GM20431 (cell line): ENCODE data around the gene SELPLG.

Experiments used
- in situ Hi-C: fragments of 300-500 bp; cut with MseI, MboI; formaldehyde crosslinking; loops from one replicate; pipeline ENCODE4 v1.15.0; 2020; ENCODE audit warnings: low sequenced_read_pairs; ENCODE audit not compliant: unreplicated experiment

SELPLG gene

DNA sequence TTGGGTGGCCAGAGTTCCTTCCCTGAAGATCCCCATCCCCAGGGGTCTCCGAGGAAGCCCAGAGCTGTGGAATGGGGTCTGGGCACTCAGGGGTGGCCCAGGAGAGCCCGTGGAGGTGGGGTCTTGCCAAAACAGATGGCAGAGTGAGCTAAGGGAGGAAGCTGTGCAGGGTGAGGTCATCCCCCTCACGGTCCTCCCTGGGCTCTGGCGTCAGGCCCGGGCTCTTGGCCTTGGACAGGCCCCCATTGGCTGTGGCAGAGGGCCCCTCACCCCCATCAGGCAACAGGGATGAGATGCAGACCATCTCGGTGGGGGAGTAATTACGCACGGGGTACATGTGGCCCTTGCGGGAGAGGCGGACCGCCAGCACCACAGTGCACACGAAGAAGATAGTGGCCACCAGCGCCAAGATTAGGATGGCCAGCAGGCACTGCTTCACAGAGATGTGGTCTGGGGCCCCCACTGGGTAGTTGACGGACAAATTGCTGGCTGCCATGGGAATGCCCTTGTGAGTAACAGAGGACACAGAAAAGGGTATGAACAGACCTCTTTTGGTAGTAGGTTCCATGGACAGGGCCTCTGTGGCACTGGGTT, 10.7 kb downstream of the SELPLG start:
- in situ Hi-C loops, result no loop called here

DNA sequence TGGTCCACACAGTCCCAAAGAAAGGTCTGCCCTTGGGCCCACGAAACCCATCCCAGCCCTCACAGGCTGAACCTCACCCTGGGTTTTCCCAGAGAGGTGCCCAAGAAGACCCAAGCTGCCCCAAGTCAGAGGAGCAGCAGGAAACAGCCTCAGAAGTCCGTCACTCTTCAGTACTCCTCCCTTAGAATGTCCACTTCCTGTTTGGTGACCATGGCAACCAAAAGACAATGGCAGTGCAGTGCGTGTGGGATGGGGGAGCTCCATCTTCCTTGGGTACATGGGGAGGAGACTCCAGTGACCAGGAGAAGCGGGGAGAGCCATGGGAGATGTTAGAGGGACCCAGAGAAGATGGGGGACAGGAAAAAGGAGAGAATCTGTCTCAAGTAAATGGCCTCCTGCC, 11.3 kb downstream of the SELPLG start:
- in situ Hi-C loops, result no loop called here

DNA sequence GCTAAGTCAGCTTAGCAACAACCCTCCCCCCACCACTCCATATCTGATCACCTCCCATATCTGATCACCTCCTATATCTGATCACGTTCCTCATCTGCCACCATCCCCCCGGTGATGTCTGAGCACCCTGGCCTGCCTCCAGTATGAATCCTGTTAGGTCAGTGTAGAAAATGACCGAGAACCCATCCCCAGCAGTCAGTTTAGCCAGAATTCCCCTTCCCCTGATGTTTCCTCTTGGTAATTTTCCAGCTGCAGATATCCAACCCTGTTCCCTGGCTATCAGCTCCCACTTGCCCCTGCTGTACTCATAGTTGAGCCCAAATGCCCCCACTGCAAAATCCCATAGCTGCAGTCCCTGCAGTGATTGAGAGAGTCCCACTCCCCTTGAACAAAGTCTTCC, 12.5 kb downstream of the SELPLG start:
- in situ Hi-C loops, result no loop called here

- in situ Hi-C loops, result no loop called here
Measured at GRCh38 chr12:108620236-108620879, 13.3 kb downstream of the SELPLG start.

DNA sequence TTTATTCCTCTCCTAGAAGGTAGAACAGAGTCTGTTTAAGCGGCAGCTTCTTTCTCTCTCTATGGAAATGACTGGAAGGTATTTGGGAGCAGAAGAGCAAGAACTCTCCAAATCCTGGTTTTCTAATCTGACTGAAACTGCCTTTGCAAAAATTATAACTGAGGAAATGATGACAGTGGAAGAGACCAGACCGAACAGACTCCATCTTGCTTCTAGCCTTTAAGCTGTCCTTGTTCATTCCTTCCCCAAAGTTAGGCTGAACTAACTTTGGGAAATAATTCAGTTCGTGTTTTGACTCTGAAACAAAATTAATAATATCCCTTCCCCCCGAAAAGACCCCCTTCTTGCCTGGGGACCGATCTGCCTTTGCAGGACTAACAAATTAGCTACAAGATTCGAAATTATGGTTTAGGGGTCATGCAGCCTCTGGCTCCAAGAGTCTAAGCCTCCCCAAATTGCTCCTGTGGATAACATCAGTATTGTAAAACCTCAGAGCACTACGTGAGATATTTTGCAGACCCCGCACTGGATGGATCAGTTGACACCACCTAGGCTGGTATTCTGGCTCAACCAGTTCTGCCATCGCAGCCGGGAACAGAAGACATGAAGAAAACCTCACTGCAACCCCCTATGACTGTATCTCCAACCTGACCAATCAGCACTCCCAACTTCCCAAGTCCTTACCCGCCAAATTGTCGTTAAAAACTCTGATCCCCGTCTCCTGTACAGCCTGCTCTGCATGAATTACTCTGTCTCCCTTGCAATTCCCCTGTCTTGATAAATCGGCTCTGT, 14.1 kb downstream of the SELPLG start:
- in situ Hi-C loops, result loop anchor here (10.0 kb wide), 1 partner anchor 55 kb away; the partner anchor contains the start of genes ISCU and SART3

DNA sequence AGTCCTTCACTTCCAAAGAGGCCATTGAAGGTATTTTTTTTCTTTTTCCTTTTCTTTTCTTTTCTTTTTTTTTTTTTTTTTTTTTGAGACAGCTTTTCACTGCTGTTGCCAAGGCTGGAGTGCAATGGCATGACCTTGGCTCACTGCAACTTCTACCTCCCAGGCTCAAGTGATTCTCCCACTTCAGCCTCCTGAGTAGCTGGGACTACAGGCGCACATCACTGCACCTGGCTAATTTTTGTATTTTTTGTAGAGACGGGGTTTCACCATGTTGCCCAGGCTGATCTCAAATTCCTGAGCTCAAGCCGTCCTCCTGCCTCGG, 14.8 kb downstream of the SELPLG start:
- in situ Hi-C loops, result loop anchor here (10.0 kb wide), 1 partner anchor 54 kb away; the partner anchor contains the start of genes ISCU and SART3

DNA sequence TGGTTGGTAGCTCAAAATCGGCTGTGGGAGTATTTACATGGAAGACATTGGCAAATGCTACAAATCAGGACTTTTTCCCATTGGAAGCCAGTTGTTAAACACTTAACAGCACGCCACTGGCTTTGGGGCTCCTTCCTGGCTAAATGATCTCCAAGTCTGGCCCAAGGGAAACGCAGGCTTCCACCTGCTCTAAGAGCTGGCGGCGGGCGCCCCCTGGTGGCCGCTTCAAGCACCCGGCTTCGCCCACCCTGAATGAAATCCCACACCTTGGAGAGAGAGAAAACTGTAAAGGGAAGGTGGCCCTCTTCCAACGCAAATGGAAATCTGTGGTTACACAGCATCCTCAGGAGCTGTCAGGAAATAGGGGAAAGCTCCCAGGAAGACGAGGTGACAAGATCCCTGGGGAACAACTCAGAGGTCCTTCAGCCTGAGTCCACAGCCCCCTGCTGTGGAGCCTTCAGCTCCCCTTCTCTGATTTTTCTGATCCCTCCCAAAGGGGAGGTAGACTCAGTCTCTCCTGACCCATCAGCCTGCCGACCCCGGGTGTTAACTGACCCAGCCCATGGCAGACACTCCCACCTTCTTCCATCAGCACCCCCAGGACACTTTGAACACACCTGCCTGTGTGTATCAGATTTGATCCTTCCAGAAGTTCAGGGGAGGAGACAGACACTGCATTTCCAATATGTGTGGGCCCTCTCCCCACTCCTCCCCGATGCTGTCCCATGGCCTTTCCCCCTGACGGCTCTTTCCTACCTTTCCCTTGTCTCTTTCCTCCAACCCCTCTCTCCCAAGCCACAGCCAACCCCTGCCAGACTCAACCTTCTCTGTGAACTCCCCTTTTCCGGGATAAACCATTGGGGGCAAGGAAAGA, 15.4 kb downstream of the SELPLG start:
- in situ Hi-C loops, result loop anchor here (10.0 kb wide), 1 partner anchor 54 kb away; the partner anchor contains the start of genes ISCU and SART3

DNA sequence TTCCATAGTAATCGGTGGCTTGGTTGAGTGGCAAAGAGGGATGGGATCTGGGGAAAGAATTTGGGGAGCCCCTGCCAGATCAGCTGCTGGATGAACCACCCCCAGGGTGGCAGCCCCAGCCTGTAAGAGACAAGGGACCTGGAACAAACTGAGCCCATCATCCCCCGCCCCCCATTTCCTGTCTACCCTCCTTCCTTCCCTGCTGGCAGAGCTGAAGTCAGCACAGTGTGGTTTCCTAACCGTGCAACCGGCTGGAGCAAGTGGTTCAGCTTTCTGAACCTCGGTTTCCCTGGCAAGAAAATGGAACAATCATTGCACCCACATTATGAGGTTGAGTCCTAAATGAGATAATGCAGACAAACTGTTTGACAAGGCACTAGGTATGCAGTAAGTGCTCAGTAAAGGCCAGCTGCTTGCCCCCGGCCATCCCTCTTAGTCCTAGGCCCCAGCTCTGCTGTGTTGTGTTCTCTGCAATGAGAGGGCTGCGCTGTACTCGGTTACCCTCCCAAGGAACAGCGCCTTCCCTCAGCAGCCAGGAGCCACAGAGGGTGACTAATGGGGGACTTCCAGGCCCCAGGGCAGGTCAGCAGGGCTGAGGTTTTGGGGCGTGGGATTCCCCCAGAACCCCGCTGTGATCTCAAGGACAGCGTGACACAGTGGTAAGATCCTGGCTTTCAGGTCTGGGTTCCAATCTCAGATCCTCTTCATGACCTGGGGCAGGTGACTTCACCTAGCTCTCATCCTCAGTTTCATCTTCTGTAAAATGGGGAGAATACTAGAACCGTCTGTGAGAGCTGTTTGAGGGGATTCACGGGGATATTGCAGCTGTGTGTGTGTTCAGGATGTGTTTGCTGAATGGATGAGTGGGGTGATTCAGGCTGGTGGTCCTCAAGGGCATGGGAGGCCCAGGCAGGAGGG, 16.5 kb downstream of the SELPLG start:
- in situ Hi-C loops, result loop anchor here (10.0 kb wide), 1 partner anchor 52 kb away; the partner anchor contains the start of genes ISCU and SART3

DNA sequence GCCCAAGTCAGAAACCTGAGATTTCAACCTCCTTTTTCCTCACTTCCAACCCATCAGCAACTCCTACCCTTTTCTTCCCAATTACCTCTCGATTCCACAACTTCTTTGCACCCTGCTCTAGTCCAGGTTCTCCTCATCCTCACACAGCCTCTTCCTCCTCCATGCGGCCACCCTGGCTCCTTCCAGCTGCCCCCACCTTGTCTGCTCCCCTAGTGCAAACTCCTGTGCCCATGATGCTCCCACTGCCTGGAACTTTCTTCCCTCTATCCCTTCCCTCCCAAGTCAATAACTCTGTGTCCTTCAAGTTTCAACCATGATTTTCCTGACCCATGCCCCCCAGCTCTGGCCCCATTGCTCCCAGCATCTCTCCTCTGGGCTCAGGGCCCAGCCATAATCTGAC, 17.3 kb downstream of the SELPLG start:
- in situ Hi-C loops, result loop anchor here (10.0 kb wide), 1 partner anchor 52 kb away; the partner anchor contains the start of genes ISCU and SART3

- in situ Hi-C loops, result loop anchor here (10.0 kb wide), 1 partner anchor 51 kb away; the partner anchor contains the start of genes ISCU and SART3
Measured at GRCh38 chr12:108615918-108616317, 17.8 kb downstream of the SELPLG start.

- in situ Hi-C loops, result loop anchor here (10.0 kb wide), 1 partner anchor 50 kb away; the partner anchor contains the start of genes ISCU and SART3
Measured at GRCh38 chr12:108614639-108615038, 19.1 kb downstream of the SELPLG start.

- in situ Hi-C loops, result loop anchor here (10.0 kb wide), 1 partner anchor 49 kb away; the partner anchor contains the start of genes ISCU and SART3
Measured at GRCh38 chr12:108614041-108614440, 19.7 kb downstream of the SELPLG start.

DNA sequence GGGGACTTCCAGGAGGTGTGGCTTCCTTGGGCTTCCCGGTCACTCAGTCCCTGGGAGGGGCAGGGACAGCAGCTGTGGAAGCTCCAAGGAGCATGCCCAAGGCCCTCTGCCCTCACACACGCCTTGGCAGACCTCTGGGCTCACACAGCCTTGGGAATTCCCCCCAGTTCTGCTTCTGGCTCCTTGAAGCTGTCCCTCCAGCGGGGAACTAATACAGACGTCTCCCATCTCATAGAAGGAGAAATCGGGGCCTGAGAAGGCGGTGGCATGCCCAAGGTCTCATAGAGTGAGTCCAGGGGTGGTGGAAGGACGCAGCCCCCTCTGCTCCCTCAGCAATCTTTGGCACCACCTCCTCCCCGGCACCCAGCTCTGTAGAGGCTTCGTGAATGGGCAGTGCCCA, 20.1 kb downstream of the SELPLG start:
- in situ Hi-C loops, result loop anchor here (10.0 kb wide), 1 partner anchor 49 kb away; the partner anchor contains the start of genes ISCU and SART3

DNA sequence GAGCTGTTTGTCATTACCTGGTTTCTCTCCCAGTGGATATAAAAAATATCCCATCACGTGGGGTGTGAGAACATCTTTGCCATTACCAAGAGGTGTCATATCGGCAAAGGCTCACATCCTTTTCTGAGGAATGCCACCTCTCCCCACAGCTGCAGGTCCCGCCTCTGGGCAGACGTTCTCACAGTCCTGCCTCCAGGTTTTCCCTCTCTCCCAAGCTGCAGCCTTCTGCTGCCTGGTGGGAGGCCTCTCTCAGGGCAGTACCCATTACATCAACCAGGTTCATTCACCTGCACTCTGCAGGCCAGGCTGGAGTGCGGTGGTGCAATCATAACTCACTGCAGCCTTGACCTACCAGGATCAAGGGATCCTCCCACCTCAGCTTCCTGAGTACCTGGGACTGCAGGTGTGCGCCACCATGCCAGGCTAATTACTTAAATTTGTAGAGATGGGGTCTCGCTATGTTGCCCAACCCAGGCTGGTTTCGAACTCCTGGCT, 20.9 kb downstream of the SELPLG start:
- in situ Hi-C loops, result loop anchor here (10.0 kb wide), 1 partner anchor 48 kb away; the partner anchor contains the start of genes ISCU and SART3

DNA sequence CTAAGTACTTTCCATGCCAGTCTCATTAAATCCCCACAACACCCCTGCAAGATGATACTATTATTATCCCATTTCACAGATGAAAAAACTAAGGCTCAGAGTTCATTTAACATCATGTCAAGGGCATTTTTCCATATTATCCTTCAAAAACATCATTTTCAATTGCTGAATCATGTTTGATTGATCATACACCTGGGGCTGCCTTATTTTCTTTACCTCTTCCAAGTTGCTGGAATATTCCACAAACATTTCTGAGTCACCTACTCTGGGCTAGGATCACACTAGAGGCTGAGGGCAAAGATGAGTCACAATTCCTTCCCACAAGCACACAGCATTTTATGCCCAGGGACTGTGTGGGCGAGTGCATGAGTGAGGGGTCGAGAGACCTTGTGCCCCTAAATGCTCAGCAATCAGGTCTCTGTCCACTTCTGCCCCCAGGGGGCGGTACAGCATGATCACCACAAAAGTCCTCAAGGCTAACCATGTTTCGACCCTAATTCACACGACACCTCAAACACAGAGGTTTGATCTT, 21.7 kb downstream of the SELPLG start:
- in situ Hi-C loops, result loop anchor here (10.0 kb wide), 1 partner anchor 47 kb away; the partner anchor contains the start of genes ISCU and SART3

GRCh38 chr12:108610856-108611605, 22.7 kb downstream of the SELPLG start:
- in situ Hi-C loops, result loop anchor here (10.0 kb wide), 1 partner anchor 46 kb away; the partner anchor contains the start of genes ISCU and SART3

- in situ Hi-C loops, result loop anchor here (10.0 kb wide), 1 partner anchor 46 kb away; the partner anchor contains the start of genes ISCU and SART3
Measured at GRCh38 chr12:108610336-108610815, 23.3 kb downstream of the SELPLG start.
